ENCODE results near the gene FMNL2.

The FMNL2 gene

DNA sequence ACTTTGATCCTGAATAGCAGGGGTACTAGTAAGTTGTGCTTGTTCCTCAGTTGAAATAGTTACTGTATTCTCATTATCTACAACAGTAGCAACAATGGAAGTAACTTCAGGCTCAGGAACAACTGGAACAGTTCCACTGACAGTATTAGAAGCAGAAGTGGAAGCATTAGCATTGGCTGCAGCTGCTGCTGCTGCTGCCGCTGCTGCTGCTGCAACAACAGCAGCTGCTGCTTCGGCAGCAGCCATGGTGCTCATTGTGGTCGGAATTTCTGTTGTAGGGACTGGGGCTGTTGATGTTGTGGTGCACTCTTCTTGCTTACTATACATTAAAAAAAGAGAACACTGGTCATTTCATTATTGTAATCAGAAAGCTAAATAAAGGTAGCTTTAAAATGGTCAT lies 341.5 kb downstream of the FMNL2 start:
- no peak for DNase-seq

DNA sequence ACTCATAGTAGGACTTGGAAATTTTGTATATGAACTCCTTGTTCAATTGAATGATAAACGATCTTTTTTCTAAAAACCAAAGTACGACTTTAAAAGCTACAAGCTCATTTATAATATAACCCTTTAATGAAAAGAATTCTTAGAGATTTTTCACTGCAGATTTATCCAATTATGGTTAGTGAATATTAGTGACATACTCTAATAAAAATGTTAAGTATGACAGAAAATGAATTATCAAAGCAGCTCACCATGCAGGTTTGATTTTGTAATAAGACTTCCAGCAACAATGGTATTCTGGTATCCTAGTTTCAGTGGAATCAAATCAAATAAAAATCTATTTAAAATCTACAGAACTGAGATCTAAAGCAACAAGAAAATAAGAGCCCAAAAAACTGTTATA lies 343.8 kb downstream of the FMNL2 start:
- DNase-seq, result no peak

DNA sequence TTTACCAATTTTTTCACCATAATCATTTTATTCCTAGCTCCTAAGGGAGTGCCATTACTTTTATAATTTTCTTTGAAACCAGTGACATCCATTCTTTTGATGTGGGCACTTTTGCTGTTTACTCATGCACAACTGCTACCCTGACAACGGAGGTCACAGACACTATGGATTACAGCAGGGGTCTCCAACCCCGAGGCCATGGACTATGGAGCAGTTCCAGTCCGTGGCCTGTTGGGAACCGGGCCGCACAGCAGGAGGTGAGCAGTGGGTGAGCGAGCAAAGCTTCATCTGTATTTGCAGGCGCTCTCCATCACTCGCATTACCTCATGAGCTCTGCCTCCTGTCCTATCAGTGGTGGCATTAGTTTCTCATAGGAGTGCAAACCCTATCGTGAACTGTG lies 347.7 kb downstream of the FMNL2 start:
- no peak for DNase-seq

DNA sequence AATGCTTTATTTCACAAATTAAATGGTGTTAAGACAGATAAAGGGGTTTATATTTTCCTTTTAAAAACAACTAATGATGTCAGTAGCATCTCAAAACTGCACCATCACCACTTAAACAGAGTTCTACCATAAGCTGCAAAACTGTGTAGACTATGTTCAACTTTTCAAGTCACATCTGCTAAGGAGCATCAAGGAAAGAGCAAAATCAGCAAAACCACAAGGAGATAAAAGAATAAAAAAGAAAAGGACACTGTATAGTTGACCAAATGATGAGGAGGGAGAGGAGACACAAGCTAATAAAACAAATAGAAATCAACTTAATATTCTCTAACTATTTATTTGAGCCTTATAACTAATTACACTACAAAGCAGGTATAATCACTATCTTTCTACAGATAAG lies 348.4 kb downstream of the FMNL2 start:
- DNase-seq, result no peak

DNA sequence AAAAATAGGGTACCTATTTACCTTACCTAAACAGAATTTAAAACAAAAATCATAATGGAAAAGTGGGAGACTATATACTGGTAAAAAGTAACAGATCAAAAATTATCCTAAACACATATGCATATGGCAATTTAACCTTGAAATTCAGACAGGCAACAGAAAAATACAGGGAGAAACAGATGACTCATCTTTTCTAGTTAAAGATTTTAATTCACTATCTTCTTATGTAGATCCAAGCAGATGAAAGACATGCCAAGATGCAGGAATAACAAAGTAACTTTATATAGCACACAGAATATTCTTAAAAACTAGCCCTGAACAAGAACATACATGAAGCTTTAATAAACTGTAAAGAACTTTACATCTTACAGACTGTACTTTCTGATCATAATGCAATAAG lies 351.3 kb downstream of the FMNL2 start:
- DNase-seq, result no peak

DNA sequence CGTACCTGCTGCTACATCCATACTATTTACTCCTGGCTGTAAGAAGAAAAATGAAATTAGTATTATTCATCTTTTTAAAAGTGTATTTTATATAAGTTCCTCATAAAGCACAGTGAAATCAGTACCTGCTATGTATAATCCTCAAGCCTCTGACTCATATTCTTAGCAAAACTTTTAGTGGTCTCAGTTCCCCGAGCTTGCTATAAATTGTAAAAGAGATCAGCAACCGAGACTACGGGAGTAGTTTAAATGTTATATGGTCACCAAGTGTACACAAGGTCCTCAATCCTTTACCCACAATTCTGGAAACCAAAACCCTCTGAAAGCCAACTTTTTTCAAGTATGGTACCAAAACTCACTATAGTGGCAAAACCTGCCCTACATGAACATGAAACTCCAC lies 358.1 kb downstream of the FMNL2 start:
- DNase-seq, result no peak

DNA sequence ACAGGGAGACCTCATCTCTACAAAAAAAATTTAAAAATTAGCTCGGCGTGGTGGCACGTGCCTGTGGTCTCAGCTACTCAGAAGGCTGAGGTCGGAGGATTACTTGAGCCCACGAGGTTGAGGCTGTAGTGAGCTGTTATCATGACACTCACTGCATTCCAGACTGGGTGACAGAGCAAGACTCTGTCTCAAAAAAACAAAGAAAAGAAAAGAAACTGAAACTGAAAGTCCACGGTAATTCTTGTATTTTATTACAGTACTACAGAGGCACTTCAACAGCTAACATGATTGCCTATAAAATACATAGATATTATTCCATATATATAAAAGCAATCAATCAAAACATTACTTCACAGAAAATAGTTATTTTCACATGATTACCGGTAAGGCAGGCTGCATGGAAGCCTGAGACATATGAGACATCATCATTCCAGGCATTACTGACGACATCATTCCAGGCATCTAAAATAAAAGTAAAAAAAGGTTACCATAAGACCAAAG lies 359.2 kb downstream of the FMNL2 start:
- peak; percentile 64 for DNase-seq

DNA sequence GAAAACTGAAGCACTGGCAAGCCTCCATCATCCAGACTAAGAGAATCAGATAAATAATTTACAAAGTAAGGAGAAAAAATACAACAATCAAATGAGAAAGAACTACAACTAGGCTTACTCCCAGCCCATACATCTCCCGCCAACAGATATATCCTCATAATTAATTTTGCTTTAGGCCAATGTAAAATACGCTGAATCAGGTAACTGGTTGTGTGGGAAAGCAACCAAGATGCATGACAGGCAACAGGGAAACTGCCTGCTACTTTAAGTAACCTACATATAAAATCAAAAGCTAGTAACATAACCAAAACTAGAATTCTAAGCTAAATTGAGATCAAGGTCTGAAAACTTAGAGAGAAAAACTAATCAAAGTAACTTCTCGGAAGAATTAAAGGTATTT lies 360.8 kb downstream of the FMNL2 start:
- no peak for DNase-seq

DNA sequence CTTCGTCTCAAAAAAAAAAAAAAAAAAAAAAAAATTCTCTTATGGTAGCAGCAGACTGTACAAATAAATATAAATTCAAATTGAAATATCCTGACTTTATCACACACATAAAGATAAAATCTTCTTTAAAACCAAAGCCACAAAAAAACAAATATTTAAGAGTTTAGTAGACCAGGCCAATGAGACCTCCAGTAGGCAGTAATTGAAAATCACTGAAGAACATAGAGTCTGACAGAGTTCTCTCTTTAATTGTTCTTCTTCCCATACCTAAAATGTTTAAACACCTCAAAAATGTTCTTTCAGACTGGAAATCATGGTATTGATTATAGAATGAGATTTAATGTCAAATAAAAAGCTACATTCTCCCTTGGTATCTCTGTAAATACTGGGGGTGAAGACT lies 361.5 kb downstream of the FMNL2 start:
- DNase-seq, result no peak
